Measurements from ENCODE around the gene DOCK4.
A peak's percentile ranks its signal among the peaks of the same experiment; 100 is the strongest.

DOCK4 gene

GRCh38 chr7:112006071-112006470 is 200.1 kb downstream of the DOCK4 start:
- no peak overlapping the region for H3K4me3 ChIP-seq (ENCODE audit: low read depth, low read length)
- TF ChIP-seq CTCF (conservative IDR thresholded peaks at IDR 0.05; ENCODE audit: low read depth, low read length): no peak
- DNase-seq (ENCODE audit: low read depth): no peak

GRCh38 chr7:112005205-112005775 is 200.9 kb downstream of the DOCK4 start:
- no peak for DNase-seq (ENCODE audit: low read depth)
- H3K4me3 ChIP-seq (ENCODE audit: low read depth, low read length): no peak overlapping the region
- TF ChIP-seq CTCF (conservative IDR thresholded peaks at IDR 0.05; ENCODE audit: low read depth, low read length): no peak

GRCh38 chr7:112001091-112001826 is 204.9 kb downstream of the DOCK4 start:
- H3K4me3 ChIP-seq (ENCODE audit: low read depth, low read length): no peak overlapping the region
- peak; percentile 95 for DNase-seq (ENCODE audit: low read depth)
- TF ChIP-seq CTCF (conservative IDR thresholded peaks at IDR 0.05; ENCODE audit: low read depth, low read length): no peak

DNA sequence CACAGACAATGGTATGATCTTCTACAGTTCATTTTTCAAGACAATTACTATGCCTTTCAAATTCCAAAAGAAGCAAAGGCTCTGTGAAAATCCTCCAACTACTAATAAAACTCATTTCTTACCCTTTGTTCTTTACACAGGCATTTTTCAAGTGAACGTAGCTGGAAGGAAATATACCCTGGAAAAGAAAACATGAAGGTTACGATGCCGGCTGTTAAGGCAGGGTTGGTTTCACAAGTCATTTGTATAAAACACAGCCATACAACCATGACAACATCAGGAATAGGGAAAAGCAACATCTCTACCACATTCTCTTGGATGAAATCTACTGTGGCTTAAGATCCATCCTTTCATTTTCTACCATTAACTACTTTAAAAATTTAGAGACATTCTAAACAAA is 207.9 kb downstream of the DOCK4 start:
- DNase-seq (ENCODE audit: low read depth): peak; percentile 38
- no peak for TF ChIP-seq CTCF (conservative IDR thresholded peaks at IDR 0.05; ENCODE audit: low read depth, low read length)
- no peak overlapping the region for H3K4me3 ChIP-seq (ENCODE audit: low read depth, low read length)

GRCh38 chr7:111997546-111997945 is 208.7 kb downstream of the DOCK4 start:
- H3K4me3 ChIP-seq (ENCODE audit: low read depth, low read length): no peak overlapping the region
- TF ChIP-seq CTCF (conservative IDR thresholded peaks at IDR 0.05; ENCODE audit: low read depth, low read length): no peak
- DNase-seq (ENCODE audit: low read depth): no peak

GRCh38 chr7:111992601-111993000 is 213.6 kb downstream of the DOCK4 start:
- no peak for TF ChIP-seq CTCF (conservative IDR thresholded peaks at IDR 0.05; ENCODE audit: low read depth, low read length)
- no peak overlapping the region for H3K4me3 ChIP-seq (ENCODE audit: low read depth, low read length)
- DNase-seq (ENCODE audit: low read depth): peak; percentile 35

DNA sequence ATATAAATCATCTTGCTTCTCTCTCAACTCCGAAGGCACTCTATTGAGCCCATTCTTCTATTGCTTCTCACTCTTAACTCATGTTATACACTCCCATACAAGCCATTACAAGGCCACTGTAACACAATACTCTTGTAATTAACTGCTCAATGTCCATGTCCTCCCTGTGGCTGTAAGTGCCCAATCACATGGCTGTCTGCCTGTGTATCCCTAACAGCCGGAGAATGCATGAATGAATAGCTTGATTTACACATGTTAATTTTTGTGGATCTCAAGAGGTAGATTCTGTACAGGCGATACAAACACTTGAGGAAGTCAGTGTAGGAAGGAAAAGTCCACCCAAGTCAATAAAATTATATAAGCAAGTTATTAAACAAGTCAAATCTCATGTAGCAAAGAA is 215.6 kb downstream of the DOCK4 start:
- no peak for TF ChIP-seq CTCF (conservative IDR thresholded peaks at IDR 0.05; ENCODE audit: low read depth, low read length)
- H3K4me3 ChIP-seq (ENCODE audit: low read depth, low read length): no peak overlapping the region
- DNase-seq (ENCODE audit: low read depth): no peak
